Hepatocyte (in vitro differentiated cells): ENCODE measurements around the gene RGS10. TPM values are rescaled to one million over a fixed set of nuclear protein-coding genes. Genes with fewer than 3 reads are reported as not detected.
"Not testable (repeated sequence)": the region's sequence is repeated elsewhere in the genome, so short reads cannot be mapped to it uniquely, and the experiment has no call there.

Experiments
- DNase-seq: peaks from one replicate; pipeline ENCODE4 v3.0.0-alpha.2; 2016; ENCODE audit warnings: low spot score
- H2AFZ ChIP-seq: fragments of 200-600 bp; sonication (generic); 2 replicates; pipeline ENCODE4 v1.6.0; 2016; ENCODE audit warnings: antibody characterized with exemption, mild to moderate bottlenecking
- H3K27ac ChIP-seq: fragments of 200-600 bp; sonication (generic); 2 replicates; pipeline ENCODE4 v1.5.1; 2016; ENCODE audit warnings: mild to moderate bottlenecking
- H3K27me3 ChIP-seq: fragments of 200-600 bp; sonication (generic); 2 replicates; pipeline ENCODE4 v1.6.1; 2016
- H3K36me3 ChIP-seq: fragments of 200-600 bp; sonication (generic); replicated peaks from 2 replicates; pipeline ENCODE4 v1.5.1; 2016; ENCODE audit warnings: low read depth; ENCODE audit not compliant: insufficient read depth
- H3K4me1 ChIP-seq: fragments of 200-600 bp; sonication (generic); 2 replicates; pipeline ENCODE4 v1.5.1; 2016; ENCODE audit warnings: mild to moderate bottlenecking, moderate library complexity; ENCODE audit not compliant: insufficient read depth
- H3K4me2 ChIP-seq: fragments of 200-600 bp; sonication (generic); 2 replicates; pipeline ENCODE4 v1.6.0; 2016
- H3K4me3 ChIP-seq: fragments of 200-600 bp; sonication (generic); 2 replicates; pipeline ENCODE4 v1.5.1; 2016; ENCODE audit warnings: mild to moderate bottlenecking
- H3K79me2 ChIP-seq: fragments of 200-600 bp; sonication (generic); 2 replicates; pipeline ENCODE4 v1.6.0; 2017; ENCODE audit warnings: mild to moderate bottlenecking
- H3K9me2 ChIP-seq: fragments of 200-600 bp; sonication (generic); replicated peaks from 2 replicates; pipeline ENCODE4 v1.6.0; 2017; ENCODE audit warnings: mild to moderate bottlenecking; ENCODE audit not compliant: insufficient read depth
- H3K9me3 ChIP-seq: fragments of 200-600 bp; sonication (generic); 2 replicates; pipeline ENCODE4 v1.5.1; 2016; ENCODE audit warnings: low read depth, mild to moderate bottlenecking
- H4K20me1 ChIP-seq: fragments of 200-600 bp; sonication (generic); 2 replicates; pipeline ENCODE4 v1.6.0; 2016; ENCODE audit warnings: mild to moderate bottlenecking; ENCODE audit not compliant: insufficient read depth, poor library complexity, severe bottlenecking
- CTCF ChIP-seq: fragments of 200-600 bp; sonication (generic); IDR thresholded peaks from 2 replicates; pipeline ENCODE4 v1.5.1; 2016; ENCODE audit warnings: antibody characterized with exemption, mild to moderate bottlenecking; ENCODE audit not compliant: poor library complexity
- EZH2 ChIP-seq: fragments of 200-600 bp; sonication (generic); IDR thresholded peaks from 2 replicates; pipeline ENCODE4 v1.6.1; 2016; ENCODE audit warnings: antibody characterized with exemption, mild to moderate bottlenecking, borderline replicate concordance
- EZH2phosphoT487 ChIP-seq: fragments of 200-600 bp; sonication (generic); IDR thresholded peaks from one replicate; pipeline ENCODE4 v1.6.1; 2018; ENCODE audit warnings: antibody characterized with exemption, mild to moderate bottlenecking, low read depth, moderate library complexity; ENCODE audit not compliant: unreplicated experiment, severe bottlenecking
- WGBS: methylation state at CpG from one replicate; pipeline ENCODE4 v1.1.6; 2016; ENCODE audit warnings: low lambda C conversion rate; ENCODE audit errors: missing lambda C conversion rate; 5-methylcytosine and 5-hydroxymethylcytosine counted together
- polyA plus RNA-seq: library from polyadenylated mRNA; unstranded; fragments of >200 nt; fragmentation: Nextera tagmentation; extraction: Ambion mirVana; gene quantifications from 2 replicates; pipeline ENCODE4 v1.2.1, GENCODE V29; 2016
- total RNA-seq: library from RNA; depleted of rRNA; stranded (reverse); fragments of >200 nt; gene quantifications from 2 replicates; pipeline ENCODE4 v1.2.3, GENCODE V29; 2014

The RGS10 gene
- total and polyA plus RNA-seq, 2 experiments from 2014 or later, result 5.4 to 8.4 TPM

GRCh38 chr10:119466076-119466475 is 76.4 kb downstream of the RGS10 start:
- Histone ChIP-seq H2AFZ (no peak overlapping the region), H3K9me3 (no peaks in the 10 kb centered on the region), H4K20me1 (no peaks in the 10 kb centered on the region), H3K36me3 (no peaks in the 10 kb centered on the region), H3K9me2 (no peaks in the 10 kb centered on the region), H3K4me1 (no peaks in the 10 kb centered on the region), H3K4me2 (no peak overlapping the region), H3K4me3 (no peak overlapping the region), H3K27ac (no peak overlapping the region), H3K79me2 (no peaks in the 10 kb centered on the region), H3K27me3 (no peaks in the 10 kb centered on the region)
- TF ChIP-seq EZH2, result no peak
- TF ChIP-seq EZH2phosphoT487, result no peak
- no peak for TF ChIP-seq CTCF
- WGBS, result 79% methylated on average over 10 of the region's 10 CpGs
- no peak for DNase-seq

GRCh38 chr10:119465085-119465484 is 77.4 kb downstream of the RGS10 start:
- Histone ChIP-seq H2AFZ (no peak overlapping the region), H3K27ac (no peak overlapping the region), H3K9me3 (no peaks in the 10 kb centered on the region), H3K9me2 (no peaks in the 10 kb centered on the region), H3K27me3 (no peaks in the 10 kb centered on the region), H4K20me1 (no peaks in the 10 kb centered on the region), H3K36me3 (no peaks in the 10 kb centered on the region), H3K4me1 (no peaks in the 10 kb centered on the region), H3K4me3 (no peak overlapping the region), H3K79me2 (no peaks in the 10 kb centered on the region), H3K4me2 (no peak overlapping the region)
- TF ChIP-seq EZH2phosphoT487 (no peak), CTCF (no peak), EZH2 (no peak)
- WGBS, result 93% methylated on average over 4 of the region's 4 CpGs
- no peak for DNase-seq

- not testable (repeated sequence) for DNase-seq, H3K9me3 ChIP-seq, H3K4me1 ChIP-seq, H4K20me1 ChIP-seq, H3K27me3 ChIP-seq, H3K4me2 ChIP-seq, H3K4me3 ChIP-seq, H3K27ac ChIP-seq, H3K79me2 ChIP-seq, H2AFZ ChIP-seq, H3K36me3 ChIP-seq, H3K9me2 ChIP-seq
- 93% methylated on average over 2 of the region's 2 CpGs for WGBS
These were observed 79.3 kb downstream of the RGS10 start for GRCh38 chr10:119463195-119463594.

GRCh38 chr10:119462773-119463172 is 79.7 kb downstream of the RGS10 start:
- 81% methylated on average over 4 of the region's 4 CpGs for WGBS
- no peaks in the 10 kb centered on the region for H3K79me2 ChIP-seq
- H3K27ac ChIP-seq, result no peak overlapping the region
- no peaks in the 10 kb centered on the region for H4K20me1 ChIP-seq
- H3K4me3 ChIP-seq, result no peak overlapping the region
- H2AFZ ChIP-seq, result no peak overlapping the region
- no peaks in the 10 kb centered on the region for H3K9me3 ChIP-seq
- DNase-seq, result no peak
- H3K36me3 ChIP-seq, result no peaks in the 10 kb centered on the region
- no peak for TF ChIP-seq EZH2phosphoT487
- H3K4me2 ChIP-seq, result no peak overlapping the region
- no peaks in the 10 kb centered on the region for H3K9me2 ChIP-seq
- no peaks in the 10 kb centered on the region for H3K27me3 ChIP-seq
- H3K4me1 ChIP-seq, result no peaks in the 10 kb centered on the region

- H3K4me2 ChIP-seq, result no peak overlapping the region
- H3K4me1 ChIP-seq, result no peaks in the 10 kb centered on the region
- H3K9me2 ChIP-seq, result no peaks in the 10 kb centered on the region
- H3K9me3 ChIP-seq, result no peaks in the 10 kb centered on the region
- no peaks in the 10 kb centered on the region for H3K79me2 ChIP-seq
- WGBS, result 96% methylated on average over 2 of the region's 2 CpGs
- no peaks in the 10 kb centered on the region for H3K36me3 ChIP-seq
- H3K27me3 ChIP-seq, result no peaks in the 10 kb centered on the region
- no peak overlapping the region for H3K27ac ChIP-seq
- no peak overlapping the region for H3K4me3 ChIP-seq
- H2AFZ ChIP-seq, result no peak overlapping the region
- no peaks in the 10 kb centered on the region for H4K20me1 ChIP-seq
- DNase-seq, result no peak
- TF ChIP-seq EZH2, result no peak
- no peak for TF ChIP-seq EZH2phosphoT487
- TF ChIP-seq CTCF, result no peak
These were observed 80.6 kb downstream of the RGS10 start for GRCh38 chr10:119461923-119462322.
